Prostate gland (tissue), 1 donor: ENCODE measurements around the gene SLC44A3.

Experiments
- POLR2A ChIP-seq: fragments of 450-650 bp; IDR thresholded peaks from one replicate; pipeline ENCODE4 v1.6.1; 2016; ENCODE audit warnings: antibody characterized with exemption, mild to moderate bottlenecking
- POLR2AphosphoS5 ChIP-seq: sonication (generic); formaldehyde crosslinking; IDR thresholded peaks from one replicate; pipeline ENCODE4 v1.6.1; 2017; ENCODE audit warnings: antibody characterized with exemption

DNA sequence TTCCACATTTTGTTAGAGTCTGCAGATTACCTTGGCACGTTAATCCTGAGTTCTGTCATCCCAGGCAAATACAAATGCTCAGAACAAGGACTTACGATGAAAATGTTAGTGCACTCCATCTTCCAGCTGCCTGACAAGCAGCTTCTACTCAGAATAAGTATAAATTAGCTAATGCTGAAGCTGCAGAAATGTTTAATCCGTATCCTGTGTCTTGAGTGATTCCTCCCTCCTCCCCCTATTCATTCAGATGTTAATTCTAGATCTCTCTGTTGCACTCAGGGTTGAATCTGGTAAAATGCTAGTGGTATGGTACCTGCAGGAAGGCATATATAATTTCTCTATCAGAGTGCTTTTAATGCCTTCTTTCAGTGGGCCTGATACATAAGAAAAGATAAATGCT is 66.9 kb downstream of the SLC44A3 start:
- TF ChIP-seq POLR2A = no peak
- TF ChIP-seq POLR2AphosphoS5 = no peak
